Measurements from ENCODE around the gene GPC1. TPM values are rescaled to one million over a fixed set of nuclear protein-coding genes. Genes with fewer than 3 reads are reported as not detected.

The GPC1 gene
- total and polyA plus RNA-seq, 2 of the 4 experiments (the other 2 are of a cell fraction), result 16.0 to 211 TPM

DNA sequence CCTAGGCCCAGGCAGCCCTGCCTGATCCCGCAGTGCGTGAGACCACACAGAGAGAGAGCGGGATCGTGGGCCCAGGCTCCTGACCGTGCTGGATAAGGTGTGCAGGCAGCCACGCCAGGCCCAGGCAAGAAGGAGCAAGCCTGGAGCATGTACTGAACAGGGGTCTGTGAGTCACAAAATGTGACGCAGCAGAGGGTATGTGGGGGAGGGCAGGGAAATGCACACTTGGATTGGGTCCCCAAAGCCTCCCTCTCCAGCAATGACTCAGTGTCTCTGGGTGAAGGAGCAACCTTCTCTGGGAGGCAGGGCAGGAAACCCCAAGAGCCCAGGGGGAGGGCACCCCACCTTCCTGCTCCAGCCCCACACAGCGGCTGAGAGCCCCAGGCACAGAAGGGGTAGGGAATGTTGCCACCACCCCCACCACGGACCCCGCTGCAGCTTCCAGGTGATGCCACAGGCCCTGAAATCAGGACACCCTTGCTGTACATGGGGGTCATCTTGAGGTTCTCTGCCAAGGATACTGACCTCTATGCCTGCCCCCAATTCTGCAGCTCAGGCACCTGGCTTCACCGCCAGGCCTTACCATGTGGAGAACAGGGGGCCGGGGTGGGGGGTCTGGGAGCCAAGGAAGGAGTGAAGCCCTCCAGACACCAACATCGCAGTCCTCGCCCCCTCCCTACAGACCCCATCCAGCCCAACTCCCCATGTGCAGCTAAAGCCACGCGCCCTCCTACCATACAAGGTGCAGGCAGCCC, 1.3 kb upstream of the GPC1 start:
- Histone ChIP-seq H4K91ac (ENCODE audit: insufficient read depth, low read depth, low read length) (peak overlapping the region; percentile 99), H3K56ac (ENCODE audit: extremely low read depth, insufficient read depth, low read length) (peak overlapping the region; percentile 75; the same call in 1 of the 2 replicates), H2AK5ac (ENCODE audit: low read depth, low read length) (peak overlapping the region; percentile 96), H3K9me1 (ENCODE audit: insufficient read depth, low read length) (peaks cover 18% of the 10 kb centered on the region), H2BK15ac (ENCODE audit: low read depth, low read length) (peak overlapping the region; percentile 92; the same call in 2 of the 3 replicates), H2AK9ac (replicated peaks; ENCODE audit: low read depth, low read length, poor library complexity) (peak overlapping the region; percentile 98), H3K9ac (ENCODE audit: low read depth, low read length) (peak overlapping the region; percentile 70), H2BK120ac (ENCODE audit: low read depth, low read length) (peak overlapping the region; percentile 98), H3K27ac (ENCODE audit: insufficient read depth, low read length) (peak overlapping the region; percentile 93), H3K79me1 (ENCODE audit: low read depth in 1 of 2, low read length in 2 of 2) (peaks cover 0 to 48% of the 10 kb centered on the region in 2 experiments; a peak in 2 of 4 replicates), H2AFZ (replicated peaks; ENCODE audit: low read length, poor library complexity) (peak overlapping the region; percentile 88), H4K5ac (ENCODE audit: low read depth, low read length) (peak overlapping the region; percentile 94), H3K9me3 (ENCODE audit: control insufficient read depth, insufficient read depth, low read length) (no peaks in the 10 kb centered on the region), H2BK5ac (ENCODE audit: low read depth, low read length, poor library complexity, severe bottlenecking) (peak overlapping the region; percentile 99), H3K4ac (ENCODE audit: low read depth, low read length) (peak overlapping the region; percentile 99), H3K4me1 (ENCODE audit: control insufficient read depth, insufficient read depth, low read length) (peaks cover 30% of the 10 kb centered on the region), H3K4me3 (ENCODE audit: insufficient read depth, low read depth, low read length) (peak overlapping the region; percentile 52), H3K4me2 (ENCODE audit: low read depth, low read length) (peak overlapping the region; percentile 72), H4K8ac (ENCODE audit: low read depth in 2 of 2, low read length in 2 of 2) (peak overlapping the region; percentile 96 to 99), H3K14ac (replicated peaks; ENCODE audit: low read depth, low read length) (peak overlapping the region; percentile 94), H3K27me3 (ENCODE audit: control insufficient read depth, insufficient read depth, low read length) (no peaks in the 10 kb centered on the region), H3K18ac (ENCODE audit: low read depth, low read length) (peak overlapping the region; percentile 94), H3K36me3 (ENCODE audit: control insufficient read depth, insufficient read depth, low read length) (no peaks in the 10 kb centered on the region), H3K23ac (ENCODE audit: low read depth, low read length) (peak overlapping the region; percentile 98), H4K20me1 (ENCODE audit: insufficient read depth, low read length) (peaks cover 26% of the 10 kb centered on the region), H2BK20ac (ENCODE audit: low read depth, low read length) (peak overlapping the region; percentile 97)
- intact Hi-C loops (cut with micrococcal nuclease), result loop anchor here (1.0 to 2.0 kb wide), 2 partner anchors 49 to 60 kb away; no protein-coding TSS in a partner anchor
- ChIA-PET POLR2A (ENCODE audit: unreplicated experiment) (interaction anchor here (0.5 kb wide), 1 partner anchor 128 kb away, joined by 16 read pairs; no protein-coding TSS in a partner anchor), CTCF (interaction anchor here (1.0 kb wide), 1 partner anchor 10 kb away, joined by 3 read pairs; no protein-coding TSS in a partner anchor)
- 65% methylated on average over 6 of the region's 16 CpGs; no CpG with 5 or more reads in 1 of the 2 experiments for WGBS, 2 experiments (ENCODE audit: extremely low coverage in 2 of 2, insufficient read length in 1 of 2)
- no TSS peak for BruUV-seq (replicated peaks)
- dilution Hi-C loops (cut with HindIII; ENCODE audit: low sequenced_read_pairs, unreplicated experiment), result no loop called here
- DNase-seq, result peak; percentile 98
- in situ Hi-C loops (cut with MboI; ENCODE audit: low sequenced_read_pairs), result no loop called here
- peak; percentile 46 for ATAC-seq (ENCODE audit: low read depth)
- TF ChIP-seq, protein P1, sequence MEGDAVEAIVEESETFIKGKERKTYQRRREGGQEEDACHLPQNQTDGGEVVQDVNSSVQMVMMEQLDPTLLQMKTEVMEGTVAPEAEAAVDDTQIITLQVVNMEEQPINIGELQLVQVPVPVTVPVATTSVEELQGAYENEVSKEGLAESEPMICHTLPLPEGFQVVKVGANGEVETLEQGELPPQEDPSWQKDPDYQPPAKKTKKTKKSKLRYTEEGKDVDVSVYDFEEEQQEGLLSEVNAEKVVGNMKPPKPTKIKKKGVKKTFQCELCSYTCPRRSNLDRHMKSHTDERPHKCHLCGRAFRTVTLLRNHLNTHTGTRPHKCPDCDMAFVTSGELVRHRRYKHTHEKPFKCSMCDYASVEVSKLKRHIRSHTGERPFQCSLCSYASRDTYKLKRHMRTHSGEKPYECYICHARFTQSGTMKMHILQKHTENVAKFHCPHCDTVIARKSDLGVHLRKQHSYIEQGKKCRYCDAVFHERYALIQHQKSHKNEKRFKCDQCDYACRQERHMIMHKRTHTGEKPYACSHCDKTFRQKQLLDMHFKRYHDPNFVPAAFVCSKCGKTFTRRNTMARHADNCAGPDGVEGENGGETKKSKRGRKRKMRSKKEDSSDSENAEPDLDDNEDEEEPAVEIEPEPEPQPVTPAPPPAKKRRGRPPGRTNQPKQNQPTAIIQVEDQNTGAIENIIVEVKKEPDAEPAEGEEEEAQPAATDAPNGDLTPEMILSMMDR (conservative IDR thresholded peaks at IDR 0.05; ENCODE audit: low read depth, low read length), result no peak
- TF ChIP-seq BHLHE40 (IDR thresholded peaks at IDR 0.05; ENCODE audit: low read depth, low read length) (peak; percentile 73), POLR2A (IDR thresholded peaks at IDR 0.05; ENCODE audit: low read depth, low read length) (peak; percentile 85), RFX5 (IDR thresholded peaks at IDR 0.05; ENCODE audit: low read depth, low read length) (no peak), RCOR1 (IDR thresholded peaks at IDR 0.05; ENCODE audit: insufficient replicate concordance, low read length) (peak; percentile 32), SMC3 (IDR thresholded peaks at IDR 0.05; ENCODE audit: low read depth, low read length) (peak; percentile 8; the same call in 1 of the 2 replicates), FOS (IDR thresholded peaks at IDR 0.05; ENCODE audit: low read depth, low read length) (peak; percentile 95), CEBPB (IDR thresholded peaks at IDR 0.05; ENCODE audit: low read depth, low read length) (0 out of 2 replicates have a peak, but pooled peaks have one; percentile 20), RAD21 (IDR thresholded peaks at IDR 0.05; ENCODE audit: low read length) (peak; percentile 31), CHD1 (IDR thresholded peaks at IDR 0.05; ENCODE audit: low read depth, low read length) (no peak), MAZ (IDR thresholded peaks at IDR 0.05; ENCODE audit: borderline replicate concordance, low read depth, low read length) (peak; percentile 84; the same call in 1 of the 2 replicates)
- TF ChIP-seq, protein P2, sequence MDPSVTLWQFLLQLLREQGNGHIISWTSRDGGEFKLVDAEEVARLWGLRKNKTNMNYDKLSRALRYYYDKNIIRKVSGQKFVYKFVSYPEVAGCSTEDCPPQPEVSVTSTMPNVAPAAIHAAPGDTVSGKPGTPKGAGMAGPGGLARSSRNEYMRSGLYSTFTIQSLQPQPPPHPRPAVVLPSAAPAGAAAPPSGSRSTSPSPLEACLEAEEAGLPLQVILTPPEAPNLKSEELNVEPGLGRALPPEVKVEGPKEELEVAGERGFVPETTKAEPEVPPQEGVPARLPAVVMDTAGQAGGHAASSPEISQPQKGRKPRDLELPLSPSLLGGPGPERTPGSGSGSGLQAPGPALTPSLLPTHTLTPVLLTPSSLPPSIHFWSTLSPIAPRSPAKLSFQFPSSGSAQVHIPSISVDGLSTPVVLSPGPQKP (IDR thresholded peaks at IDR 0.05; ENCODE audit: borderline replicate concordance, low read depth, low read length), result no peak
- TF ChIP-seq, protein P3, sequence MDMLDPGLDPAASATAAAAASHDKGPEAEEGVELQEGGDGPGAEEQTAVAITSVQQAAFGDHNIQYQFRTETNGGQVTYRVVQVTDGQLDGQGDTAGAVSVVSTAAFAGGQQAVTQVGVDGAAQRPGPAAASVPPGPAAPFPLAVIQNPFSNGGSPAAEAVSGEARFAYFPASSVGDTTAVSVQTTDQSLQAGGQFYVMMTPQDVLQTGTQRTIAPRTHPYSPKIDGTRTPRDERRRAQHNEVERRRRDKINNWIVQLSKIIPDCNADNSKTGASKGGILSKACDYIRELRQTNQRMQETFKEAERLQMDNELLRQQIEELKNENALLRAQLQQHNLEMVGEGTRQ (IDR thresholded peaks at IDR 0.05; ENCODE audit: low read depth, low read length), result no peak
